K562 (cell line): ENCODE results near the gene MDN1. TPM values are rescaled to one million over a fixed set of nuclear protein-coding genes. Genes with fewer than 3 reads are reported as not detected.

Experiments
- ATAC-seq: fragments of 200-7000 bp; cut with Tn5 transposase; 3 replicates; pipeline ENCODE4 v1.9.1; 2020; ENCODE audit warnings: moderate library complexity
- BruUV-seq: library from RNA; stranded (reverse); fragments of 400-500 nt; replicated peaks from 2 replicates; lab custom pipeline; 2021; lab: Mats Ljungman, UMichigan
- CTCF ChIA-PET: fragments of 300-600 bp; formaldehyde crosslinking; extraction: SDS; loops from one replicate; lab custom pipeline; 2021; ENCODE audit warnings: low intra/inter-chr PET ratio; lab: Yijun Ruan, JAX
- POLR2A ChIA-PET: fragments of 300-600, 350-650 bp; sonication (Branson Sonifier 250); formaldehyde crosslinking; extraction: SDS; loops from one replicate; lab custom pipeline; 2021; ENCODE audit warnings: antibody characterized with exemption, inconsistent platforms; lab: Yijun Ruan, JAX
- DNase-seq, 4 experiments: peaks; one replicate each; pipeline versions ENCODE4 v3.0.0 to v3.0.0-alpha.2; 2011 to 2018; ENCODE audit warnings: low spot score in 3 of 4, mixed read lengths in 3 of 4; ENCODE audit errors: extremely low read depth in 1 of 4
- FAIRE-seq: peaks from 2 replicates; lab custom pipeline; 2011; peaks lifted over from hg19 to GRCh38; lab: Jason Lieb, UNC
- H2AFZ ChIP-seq: 2 replicates; pipeline ENCODE4 v1.6.0; 2011; ENCODE audit warnings: low read depth, low read length, control low read depth, inconsistent platforms
- H3K27ac ChIP-seq: fragments of 200-600 bp; 3 replicates; pipeline ENCODE4 v1.8.0; 2011; ENCODE audit warnings: low read depth, mild to moderate bottlenecking, control low read depth, inconsistent platforms, low read length, moderate library complexity, mixed read lengths; ENCODE audit errors: extremely low read depth
- H3K27me3 ChIP-seq, 2 experiments: fragments of 300-600 bp in 1 of 2; 2 replicates in 1 of 2; 3 replicates in 1 of 2; pipeline versions ENCODE4 v1.6.0 to v1.8.0; 2011; ENCODE audit warnings: inconsistent platforms in 2 of 2, low read length in 2 of 2, mild to moderate bottlenecking in 1 of 2, mixed read lengths in 1 of 2, moderate library complexity in 1 of 2; ENCODE audit not compliant: control insufficient read depth in 2 of 2, insufficient read depth in 2 of 2
- H3K36me3 ChIP-seq: fragments of 300-600 bp; 3 replicates; pipeline ENCODE4 v1.8.0; 2011; ENCODE audit warnings: mild to moderate bottlenecking, low read length, inconsistent platforms; ENCODE audit not compliant: control insufficient read depth, insufficient read depth
- H3K4me1 ChIP-seq, 2 experiments: fragments of 200-600 bp in 1 of 2; replicated peaks in 1 of 2; 2 replicates in 1 of 2; 3 replicates in 1 of 2; pipeline versions ENCODE4 v1.5.1 to v1.8.0; 2011; ENCODE audit warnings: inconsistent platforms in 2 of 2, low read length in 2 of 2, mild to moderate bottlenecking in 1 of 2, mixed read lengths in 1 of 2, moderate library complexity in 1 of 2; ENCODE audit not compliant: control insufficient read depth in 2 of 2, insufficient read depth in 2 of 2
- H3K4me2 ChIP-seq: 2 replicates; pipeline ENCODE4 v1.6.1; 2011; ENCODE audit warnings: low read length, control low read depth, inconsistent platforms, mixed read lengths; ENCODE audit not compliant: insufficient read depth
- H3K4me3 ChIP-seq: fragments of 200-600 bp; sonication (generic), shearing (Covaris generic); 2 replicates; pipeline ENCODE4 v1.5.1; 2016; ENCODE audit warnings: control low read depth, inconsistent platforms
- H3K79me2 ChIP-seq: fragments of 200-600 bp; 3 replicates; pipeline ENCODE4 v1.8.0; 2011; ENCODE audit warnings: low read length, inconsistent platforms; ENCODE audit not compliant: control insufficient read depth, insufficient read depth
- H3K9ac ChIP-seq, 2 experiments: 2 replicates each; pipeline versions ENCODE4 v1.6.0 to v1.6.1; 2011; ENCODE audit warnings: low read depth in 2 of 2, low read length in 2 of 2, control low read depth in 1 of 2, inconsistent platforms in 1 of 2, mild to moderate bottlenecking in 1 of 2, mixed read lengths in 1 of 2; ENCODE audit not compliant: insufficient read depth in 1 of 2
- H3K9me1 ChIP-seq: one replicate; pipeline ENCODE4 v1.6.0; 2011; ENCODE audit warnings: inconsistent platforms, mild to moderate bottlenecking, low read length, moderate library complexity; ENCODE audit not compliant: control insufficient read depth, insufficient read depth
- H3K9me3 ChIP-seq: replicated peaks from 2 replicates; pipeline ENCODE4 v1.5.1; 2011; ENCODE audit warnings: low read depth, low read length, inconsistent platforms; ENCODE audit not compliant: control insufficient read depth, insufficient read depth
- H4K20me1 ChIP-seq: replicated peaks from 2 replicates; pipeline ENCODE4 v1.6.1; 2011; ENCODE audit warnings: low read length, inconsistent platforms, mixed read lengths; ENCODE audit not compliant: control insufficient read depth, insufficient read depth
- CBX5 ChIP-seq: IDR thresholded peaks from 2 replicates; pipeline ENCODE4 v1.6.1; 2014; ENCODE audit warnings: low read depth, borderline replicate concordance
- CSDE1 ChIP-seq, 2 experiments: fragments of 450-650 bp; IDR thresholded peaks; 2 replicates each; pipeline ENCODE4 v1.6.1; 2016; ENCODE audit warnings: mild to moderate bottlenecking in 1 of 2
- CTBP1 ChIP-seq: fragments of 450-650 bp; IDR thresholded peaks from 2 replicates; pipeline ENCODE4 v1.6.1; 2016; ENCODE audit warnings: borderline replicate concordance
- HNRNPUL1 ChIP-seq: fragments of 200-400 bp; formaldehyde crosslinking; IDR thresholded peaks from 2 replicates; pipeline ENCODE4 v1.6.1; 2017; ENCODE audit warnings: low read length
- IRF1 ChIP-seq: sonication (generic); formaldehyde crosslinking; IDR thresholded peaks from 2 replicates; pipeline ENCODE4 v1.8.0; 2022; ENCODE audit warnings: missing genetic modification reagents, mild to moderate bottlenecking, borderline replicate concordance
- KLF6 ChIP-seq: fragments of 250-450 bp; sonication (Bioruptor Pico); IDR thresholded peaks from 2 replicates; pipeline ENCODE4 v1.4.0; 2020; ENCODE audit warnings: mild to moderate bottlenecking, moderate library complexity, borderline replicate concordance
- SMAD4 ChIP-seq: fragments of 250-450 bp; sonication (Bioruptor Pico); conservative IDR thresholded peaks from 2 replicates; pipeline ENCODE4 v1.8.0; 2021; ENCODE audit warnings: inconsistent platforms, mild to moderate bottlenecking, moderate library complexity
- TFAP4 ChIP-seq: sonication (generic); formaldehyde crosslinking; IDR thresholded peaks from 2 replicates; pipeline ENCODE4 v1.8.0; 2022; ENCODE audit warnings: missing genetic modification reagents, mild to moderate bottlenecking, moderate library complexity, borderline replicate concordance
- THRAP3 ChIP-seq: fragments of 450-650 bp; IDR thresholded peaks from 2 replicates; pipeline ENCODE4 v1.6.1; 2016; ENCODE audit warnings: mild to moderate bottlenecking, inconsistent platforms, borderline replicate concordance
- ZBTB9 ChIP-seq: fragments of 450-650 bp; formaldehyde crosslinking; IDR thresholded peaks from 2 replicates; pipeline ENCODE4 v1.4.0; 2020; ENCODE audit warnings: mild to moderate bottlenecking, moderate library complexity
- ZNF133 ChIP-seq: fragments of 250-450 bp; sonication (Bioruptor Pico); IDR thresholded peaks from 2 replicates; pipeline ENCODE4 v1.4.0; 2020; ENCODE audit warnings: mild to moderate bottlenecking
- WGBS: fragments of 100-300 bp; shearing (Covaris generic); methylation state at CpG from one replicate; pipeline ENCODE4 v1.1.6; 2016; ENCODE audit warnings: low coverage, mixed read lengths; ENCODE audit not compliant: insufficient coverage; ENCODE audit errors: missing lambda C conversion rate; 5-methylcytosine and 5-hydroxymethylcytosine counted together
- in situ Hi-C: fragments of 300-500 bp; cut with MboI; formaldehyde crosslinking; loops from 4 replicates; pipeline ENCODE4 v1.15.0; 2018; ENCODE audit warnings: inconsistent platforms, mixed read lengths
- intact Hi-C: fragments of 100-400 bp; cut with micrococcal nuclease; formaldehyde crosslinking; loops from 2 replicates; pipeline ENCODE4 v1.14.2; 2022
- polyA plus RNA-seq, 8 experiments: library from polyadenylated mRNA; depleted of rRNA in 4 of 8; stranded (reverse) in 5 of 8; unstranded in 3 of 8; fragments of >200 nt; fragmentation: Nextera tagmentation in 2 of 8; fragmentation: Illumina TruSeq in 1 of 8; extraction: Ambion mirVana in 2 of 8; extraction: Trizol in 1 of 8; gene quantifications; 2 replicates each; pipeline versions ENCODE4 v1.2.1 to v1.2.3, GENCODE V29; 2011 to 2014; ENCODE audit warnings: inconsistent platforms in 1 of 8, missing spikeins in 1 of 8
- total RNA-seq, 7 experiments: library from RNA; depleted of rRNA in 6 of 7; stranded (reverse); fragments of >200 nt in 6 of 7; fragmentation: Illumina TruSeq in 2 of 7; extraction: Trizol in 2 of 7; gene quantifications; 2 replicates each; pipeline versions ENCODE4 v1.2.1 to v1.2.3, GENCODE V29; 2011 to 2021; ENCODE audit warnings: low replicate concordance in 1 of 7

Gene MDN1
- total and polyA plus RNA-seq, 9 of the 15 experiments (the other 6 are each of a cell fraction or from before 2014, with no cell fraction given): 25.6 to 93.6 (median 43.0) TPM

- no peaks in the 10 kb centered on the region for H3K27me3 ChIP-seq
- in situ Hi-C loops (no loop called here), intact Hi-C loops (no loop called here)
- H4K20me1 ChIP-seq: no peaks in the 10 kb centered on the region; the same call in 1 of the 2 replicates
- no peak overlapping the region for H3K4me3 ChIP-seq
- no peaks in the 10 kb centered on the region for H3K9me3 ChIP-seq
- BruUV-seq: no TSS peak
- FAIRE-seq (no peak), DNase-seq (no peak), ATAC-seq (no peak)
- no peak for TF ChIP-seq IRF1
- no peak for TF ChIP-seq CSDE1 (IDR thresholded peaks at IDR 0.05)
- TF ChIP-seq KLF6: no peak
- TF ChIP-seq CBX5: no peak
- TF ChIP-seq TFAP4 (CRISPR knock-in tag): no peak
- no peak for TF ChIP-seq CTBP1
- no peak for TF ChIP-seq THRAP3
- no peak for TF ChIP-seq ZNF133 (CRISPR knock-in tag)
- no peak for TF ChIP-seq SMAD4 (CRISPR knock-in tag)
- no peak for TF ChIP-seq ZBTB9
- no peak for TF ChIP-seq HNRNPUL1
- no peak overlapping the region for H2AFZ ChIP-seq
- WGBS: 93% methylated on average over 6 of the region's 6 CpGs
- no peak overlapping the region for H3K4me2 ChIP-seq
- no peaks in the 10 kb centered on the region for H3K9me1 ChIP-seq
- no peaks in the 10 kb centered on the region; the same call in 2 of the 3 replicates for H3K79me2 ChIP-seq
- POLR2A ChIA-PET: no interaction called here
- H3K36me3 ChIP-seq: peaks cover 89% of the 10 kb centered on the region
- no peak overlapping the region for H3K27ac ChIP-seq
- CTCF ChIA-PET: no interaction called here
- no peaks in the 10 kb centered on the region for H3K4me1 ChIP-seq
- no peak overlapping the region for H3K9ac ChIP-seq
Observed at GRCh38 chr6:89784838-89785237, 34.8 kb downstream of the MDN1 start.
